ENCODE measurements around the gene SUPT3H. TPM values are rescaled to one million over a fixed set of nuclear protein-coding genes. Genes with fewer than 3 reads are reported as not detected.
"Not testable (repeated sequence)": the region's sequence is repeated elsewhere in the genome, so short reads cannot be mapped to it uniquely, and the experiment has no call there.

Gene SUPT3H
- total RNA-seq, 1 donor from 2014 or later, result 16.0 TPM

DNA sequence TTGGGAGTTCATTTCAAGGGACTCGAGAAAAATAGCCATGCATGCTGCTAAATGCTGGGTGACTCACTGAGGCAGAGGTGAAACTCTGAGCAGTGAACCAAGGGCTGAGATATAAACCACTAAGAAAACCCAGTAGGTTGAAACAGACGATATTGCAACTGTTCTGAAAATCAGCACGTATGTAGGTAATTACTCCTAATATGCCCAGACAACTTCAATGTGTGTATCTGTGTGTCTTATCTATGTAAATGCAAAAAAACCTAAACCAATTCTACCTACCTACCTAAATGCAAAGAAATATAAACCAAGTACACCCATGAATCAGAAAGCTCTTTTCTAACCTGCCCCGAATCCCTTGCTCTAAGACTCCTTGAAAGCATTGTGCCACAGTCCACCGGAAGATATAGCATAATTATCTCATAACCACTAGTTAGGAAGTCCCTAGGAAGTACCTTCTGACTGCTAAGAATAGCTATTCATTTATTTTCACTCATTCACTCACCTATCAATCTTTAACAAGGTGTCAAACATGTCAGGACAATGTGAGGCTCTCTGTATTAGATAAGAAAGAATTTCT lies 508.3 kb downstream of the SUPT3H start:
- Mint-ChIP-seq H3K9me3 (ENCODE audit: unreplicated experiment) (peaks cover 4% of the 10 kb centered on the region), H3K27me3 (ENCODE audit: unreplicated experiment) (peaks cover 3% of the 10 kb centered on the region), H3K36me3 (ENCODE audit: unreplicated experiment) (peaks cover 8% of the 10 kb centered on the region), H3K4me3 (ENCODE audit: unreplicated experiment) (no peak overlapping the region), H3K4me1 (ENCODE audit: low read depth, unreplicated experiment) (peaks cover 1% of the 10 kb centered on the region), H3K27ac (ENCODE audit: unreplicated experiment) (no peak overlapping the region)
- no peak for TF ChIP-seq CTCF (IDR thresholded peaks at IDR 0.05; ENCODE audit: partially characterized antibody, unreplicated experiment)
- no peak for DNase-seq

GRCh38 chr6:44868910-44869309 lies 508.8 kb downstream of the SUPT3H start:
- no peak for TF ChIP-seq CTCF (IDR thresholded peaks at IDR 0.05; ENCODE audit: partially characterized antibody, unreplicated experiment)
- Mint-ChIP-seq H3K27ac (ENCODE audit: unreplicated experiment) (no peak overlapping the region), H3K4me1 (ENCODE audit: low read depth, unreplicated experiment) (peaks cover 1% of the 10 kb centered on the region), H3K9me3 (ENCODE audit: unreplicated experiment) (peaks cover 4% of the 10 kb centered on the region), H3K4me3 (ENCODE audit: unreplicated experiment) (no peak overlapping the region), H3K36me3 (ENCODE audit: unreplicated experiment) (peaks cover 8% of the 10 kb centered on the region), H3K27me3 (ENCODE audit: unreplicated experiment) (peaks cover 3% of the 10 kb centered on the region)
- no peak for DNase-seq

GRCh38 chr6:44868335-44868668 lies 509.4 kb downstream of the SUPT3H start:
- H3K4me1 Mint-ChIP-seq (ENCODE audit: low read depth, unreplicated experiment), result peaks cover 1% of the 10 kb centered on the region
- no peak for DNase-seq
- peaks cover 4% of the 10 kb centered on the region for H3K9me3 Mint-ChIP-seq (ENCODE audit: unreplicated experiment)
- peaks cover 3% of the 10 kb centered on the region for H3K27me3 Mint-ChIP-seq (ENCODE audit: unreplicated experiment)
- no peak overlapping the region for H3K4me3 Mint-ChIP-seq (ENCODE audit: unreplicated experiment)
- H3K27ac Mint-ChIP-seq (ENCODE audit: unreplicated experiment), result no peak overlapping the region
- peaks cover 11% of the 10 kb centered on the region for H3K36me3 Mint-ChIP-seq (ENCODE audit: unreplicated experiment)
- TF ChIP-seq CTCF (IDR thresholded peaks at IDR 0.05; ENCODE audit: partially characterized antibody, unreplicated experiment), result no peak

- peaks cover 1% of the 10 kb centered on the region for H3K4me1 Mint-ChIP-seq (ENCODE audit: low read depth, unreplicated experiment)
Observed at GRCh38 chr6:44867571-44868334, 510.0 kb downstream of the SUPT3H start.

GRCh38 chr6:44865184-44865583 lies 512.5 kb downstream of the SUPT3H start:
- H3K27me3 Mint-ChIP-seq (ENCODE audit: unreplicated experiment); H3K9me3 Mint-ChIP-seq (ENCODE audit: unreplicated experiment); H3K27ac Mint-ChIP-seq (ENCODE audit: unreplicated experiment); DNase-seq; H3K4me3 Mint-ChIP-seq (ENCODE audit: unreplicated experiment); H3K4me1 Mint-ChIP-seq (ENCODE audit: low read depth, unreplicated experiment): not testable (repeated sequence)
- H3K36me3 Mint-ChIP-seq (ENCODE audit: unreplicated experiment), result peaks cover 14% of the 10 kb centered on the region

More at GRCh38 chr6:44867571-44868334, 510.0 kb downstream of the SUPT3H start:
- peaks cover 4% of the 10 kb centered on the region for H3K9me3 Mint-ChIP-seq (ENCODE audit: unreplicated experiment)
- DNase-seq, result no peak
- TF ChIP-seq CTCF (IDR thresholded peaks at IDR 0.05; ENCODE audit: partially characterized antibody, unreplicated experiment), result no peak
- H3K27ac Mint-ChIP-seq (ENCODE audit: unreplicated experiment), result no peak overlapping the region
- H3K4me3 Mint-ChIP-seq (ENCODE audit: unreplicated experiment), result no peak overlapping the region
- peaks cover 3% of the 10 kb centered on the region for H3K27me3 Mint-ChIP-seq (ENCODE audit: unreplicated experiment)
- peaks cover 14% of the 10 kb centered on the region for H3K36me3 Mint-ChIP-seq (ENCODE audit: unreplicated experiment)
